Transverse colon (tissue), 4 donors: ENCODE data around the gene PMF1.

ENCODE experiments used
- CTCF ChIP-seq, 5 experiments: fragments of 200-600 bp in 3 of 5; fragments of 450-650 bp in 2 of 5; sonication (generic) in 3 of 5; IDR thresholded peaks; 1 replicate in 2 of 5; 2 replicates in 3 of 5; pipeline ENCODE4 v1.5.1; 2016 to 2017; ENCODE audit warnings: antibody characterized with exemption in 5 of 5, inconsistent platforms in 3 of 5, mild to moderate bottlenecking in 2 of 5, moderate library complexity in 1 of 5
- POLR2AphosphoS5 ChIP-seq, 3 donors: sonication (generic); formaldehyde crosslinking; IDR thresholded peaks; one replicate each; pipeline ENCODE4 v1.6.1; 2016; ENCODE audit warnings: antibody characterized with exemption in 3 of 3

- TF ChIP-seq POLR2AphosphoS5 (IDR thresholded peaks at IDR 0.05), result no peak
- peak in 3 of 5 experiments; percentile 5 to 21 (median 7) for TF ChIP-seq CTCF (IDR thresholded peaks at IDR 0.05)
Measured at GRCh38 chr1:156225677-156226014, 12.8 kb downstream of the PMF1 start.
